Ovary (tissue), 3 donors: ENCODE measurements around the gene SLC22A2.

Source experiments
- POLR2A ChIP-seq: fragments of 450-650 bp; IDR thresholded peaks from one replicate; pipeline ENCODE4 v1.6.1; 2017; ENCODE audit warnings: antibody characterized with exemption, mild to moderate bottlenecking, moderate library complexity
- TF ChIP-seq, protein P1 (sequence below), 3 donors: fragments of 450-650 bp in 2 of 3; fragments of 200-600 bp in 1 of 3; IDR thresholded peaks; one replicate each; pipeline versions ENCODE4 v1.5.1 to v1.8.0; 2016 to 2022; ENCODE audit warnings: antibody characterized with exemption in 3 of 3, mild to moderate bottlenecking in 1 of 3
- donor health status: DM: no; HTN: no; CAD: no.

DNA sequence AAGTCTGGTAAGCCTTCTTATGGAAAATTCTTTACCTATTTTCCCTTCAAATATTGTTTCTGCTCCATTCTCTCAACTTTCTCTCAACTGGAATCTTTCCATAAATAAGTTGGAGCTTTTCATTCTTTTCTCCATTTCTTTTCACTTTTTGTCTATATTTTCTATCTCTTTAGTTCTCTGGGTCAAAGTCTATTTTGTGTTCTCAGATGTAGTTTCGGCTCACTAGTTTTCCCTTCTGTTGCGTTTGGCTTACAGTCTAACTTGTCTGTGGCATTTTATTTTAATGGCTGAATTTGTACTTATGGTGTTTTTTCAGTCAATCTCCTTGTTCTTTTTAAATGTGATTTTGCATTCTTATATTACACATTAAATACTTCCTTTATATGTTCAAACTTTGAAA lies 14.1 kb upstream of the SLC22A2 start:
- TF ChIP-seq, protein P1, sequence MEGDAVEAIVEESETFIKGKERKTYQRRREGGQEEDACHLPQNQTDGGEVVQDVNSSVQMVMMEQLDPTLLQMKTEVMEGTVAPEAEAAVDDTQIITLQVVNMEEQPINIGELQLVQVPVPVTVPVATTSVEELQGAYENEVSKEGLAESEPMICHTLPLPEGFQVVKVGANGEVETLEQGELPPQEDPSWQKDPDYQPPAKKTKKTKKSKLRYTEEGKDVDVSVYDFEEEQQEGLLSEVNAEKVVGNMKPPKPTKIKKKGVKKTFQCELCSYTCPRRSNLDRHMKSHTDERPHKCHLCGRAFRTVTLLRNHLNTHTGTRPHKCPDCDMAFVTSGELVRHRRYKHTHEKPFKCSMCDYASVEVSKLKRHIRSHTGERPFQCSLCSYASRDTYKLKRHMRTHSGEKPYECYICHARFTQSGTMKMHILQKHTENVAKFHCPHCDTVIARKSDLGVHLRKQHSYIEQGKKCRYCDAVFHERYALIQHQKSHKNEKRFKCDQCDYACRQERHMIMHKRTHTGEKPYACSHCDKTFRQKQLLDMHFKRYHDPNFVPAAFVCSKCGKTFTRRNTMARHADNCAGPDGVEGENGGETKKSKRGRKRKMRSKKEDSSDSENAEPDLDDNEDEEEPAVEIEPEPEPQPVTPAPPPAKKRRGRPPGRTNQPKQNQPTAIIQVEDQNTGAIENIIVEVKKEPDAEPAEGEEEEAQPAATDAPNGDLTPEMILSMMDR (IDR thresholded peaks at IDR 0.05), result no peak
- no peak for TF ChIP-seq POLR2A
